Measurements from ENCODE around the gene PANX2.

Gene PANX2

GRCh38 chr22:50173311-50173982, 2.9 kb downstream of the PANX2 start:
- no peak for DNase-seq

GRCh38 chr22:50173983-50174355, 3.4 kb downstream of the PANX2 start:
- no peak for DNase-seq

- no peak for DNase-seq
Observed at GRCh38 chr22:50174382-50175190, 4.1 kb downstream of the PANX2 start.

- no peak for DNase-seq
Observed at GRCh38 chr22:50175191-50175461, 4.6 kb downstream of the PANX2 start.

- no peak for DNase-seq
Observed at GRCh38 chr22:50175921-50176849, 5.7 kb downstream of the PANX2 start.

GRCh38 chr22:50176850-50177536, 6.5 kb downstream of the PANX2 start:
- DNase-seq: no peak

- DNase-seq: no peak
Observed at GRCh38 chr22:50177537-50178470, 7.3 kb downstream of the PANX2 start.

GRCh38 chr22:50178471-50178864, 7.9 kb downstream of the PANX2 start:
- DNase-seq: no peak

- no peak for DNase-seq
Observed at GRCh38 chr22:50178871-50179869, 8.6 kb downstream of the PANX2 start.

GRCh38 chr22:50179937-50180726, 9.6 kb downstream of the PANX2 start:
- no peak for DNase-seq

- DNase-seq: no peak
Observed at GRCh38 chr22:50180727-50181521, 10.4 kb downstream of the PANX2 start.

GRCh38 chr22:50182176-50183081, 11.9 kb downstream of the PANX2 start:
- DNase-seq: no peak

- no peak for DNase-seq
Observed at GRCh38 chr22:50183141-50183971, 12.8 kb downstream of the PANX2 start.

GRCh38 chr22:50184004-50184901, 13.7 kb downstream of the PANX2 start:
- DNase-seq: no peak

GRCh38 chr22:50184902-50185374, 14.4 kb downstream of the PANX2 start:
- DNase-seq: no peak

All from CD4-positive, alpha-beta T cell treated with Interleukin-21 for 1 hour (primary cell).